HepG2 (cell line): ENCODE data around the gene LCAT. TPM values are rescaled to one million over a fixed set of nuclear protein-coding genes. Genes with fewer than 3 reads are reported as not detected.

Source experiments
- DNMT1 ChIP-seq: sonication (generic); formaldehyde crosslinking; IDR thresholded peaks from 2 replicates; pipeline ENCODE4 v1.5.1; 2020; ENCODE audit warnings: mild to moderate bottlenecking, missing genetic modification reagents
- ELF1 ChIP-seq: sonication (generic); formaldehyde crosslinking; IDR thresholded peaks from 2 replicates; pipeline ENCODE4 v1.4.0; 2020; ENCODE audit warnings: missing genetic modification reagents
- FLYWCH1 ChIP-seq: sonication (generic); formaldehyde crosslinking; IDR thresholded peaks from 2 replicates; pipeline ENCODE4 v1.8.1; 2023; ENCODE audit warnings: mild to moderate bottlenecking, missing genetic modification reagents
- GFI1 ChIP-seq: sonication (generic); formaldehyde crosslinking; IDR thresholded peaks from 2 replicates; pipeline ENCODE4 v1.5.0; 2020; ENCODE audit warnings: missing genetic modification reagents, mild to moderate bottlenecking, borderline replicate concordance
- KLF11 ChIP-seq: IDR thresholded peaks from 2 replicates; pipeline ENCODE4 v1.6.1; 2016; ENCODE audit warnings: missing compliant biosample characterization
- KLF16 ChIP-seq, 2 experiments: sonication (generic) in 1 of 2; formaldehyde crosslinking in 1 of 2; IDR thresholded peaks; 2 replicates each; pipeline versions ENCODE4 v1.6.1 to v1.8.0; 2016 to 2023; ENCODE audit warnings: missing genetic modification reagents in 2 of 2, missing compliant biosample characterization in 1 of 2
- KMT2A ChIP-seq: sonication (generic); formaldehyde crosslinking; IDR thresholded peaks from 2 replicates; pipeline ENCODE4 v1.4.0; 2020; ENCODE audit warnings: missing genetic modification reagents
- NCOA1 ChIP-seq: sonication (generic); formaldehyde crosslinking; IDR thresholded peaks from 2 replicates; pipeline ENCODE4 v1.9.0; 2021; ENCODE audit warnings: missing genetic modification reagents
- ONECUT2 ChIP-seq: sonication (generic); formaldehyde crosslinking; IDR thresholded peaks from 2 replicates; pipeline ENCODE4 v1.4.0; 2020; ENCODE audit warnings: missing genetic modification reagents
- PAWR ChIP-seq: sonication (generic); formaldehyde crosslinking; IDR thresholded peaks from 2 replicates; pipeline ENCODE4 v1.4.0; 2020; ENCODE audit warnings: missing genetic modification reagents, mild to moderate bottlenecking, borderline replicate concordance
- ZFP90 ChIP-seq: sonication (generic); formaldehyde crosslinking; IDR thresholded peaks from 2 replicates; pipeline ENCODE4 v1.8.0; 2022; ENCODE audit warnings: missing genetic modification reagents, mild to moderate bottlenecking, inconsistent platforms, borderline replicate concordance
- ZKSCAN1 ChIP-seq: fragments of 150-350 bp; IDR thresholded peaks from 2 replicates; pipeline ENCODE4 v1.6.1; 2014; ENCODE audit warnings: low read length
- ZNF234 ChIP-seq: sonication (generic); formaldehyde crosslinking; conservative IDR thresholded peaks from 2 replicates; pipeline ENCODE4 v1.5.1; 2020; ENCODE audit warnings: mild to moderate bottlenecking, missing genetic modification reagents
- ZNF260 ChIP-seq: sonication (generic); formaldehyde crosslinking; IDR thresholded peaks from 2 replicates; pipeline ENCODE4 v1.4.0; 2020; ENCODE audit warnings: missing genetic modification reagents, low read depth, mild to moderate bottlenecking, borderline replicate concordance
- ZNF451 ChIP-seq: sonication (generic); formaldehyde crosslinking; IDR thresholded peaks from 2 replicates; pipeline ENCODE4 v1.5.0; 2020; ENCODE audit warnings: mild to moderate bottlenecking, missing genetic modification reagents
- ZNF7 ChIP-seq: IDR thresholded peaks from 2 replicates; pipeline ENCODE4 v1.6.1; 2016; ENCODE audit warnings: missing biosample characterization, missing genetic modification reagents
- ZNF703 ChIP-seq: sonication (generic); formaldehyde crosslinking; IDR thresholded peaks from 2 replicates; pipeline ENCODE4 v1.5.1; 2020; ENCODE audit warnings: missing genetic modification reagents, mild to moderate bottlenecking, moderate library complexity, borderline replicate concordance
- ZNF768 ChIP-seq: sonication (generic); formaldehyde crosslinking; IDR thresholded peaks from 2 replicates; pipeline ENCODE4 v1.4.0; 2020; ENCODE audit warnings: missing genetic modification reagents
- ZNF891 ChIP-seq: sonication (generic); formaldehyde crosslinking; IDR thresholded peaks from 2 replicates; pipeline ENCODE4 v1.5.0; 2020; ENCODE audit warnings: mild to moderate bottlenecking, missing genetic modification reagents
- polyA plus RNA-seq, 8 experiments: library from polyadenylated mRNA; depleted of rRNA in 3 of 8; stranded (reverse) in 7 of 8; unstranded in 1 of 8; fragments of >200 nt; fragmentation: Illumina TruSeq in 4 of 8; extraction: Trizol in 4 of 8; gene quantifications; 2 replicates each; pipeline versions ENCODE4 v1.2.1 to v1.2.3, GENCODE V29; 2011 to 2016; ENCODE audit warnings: low read depth in 4 of 8, missing spikeins in 1 of 8, mixed read lengths in 1 of 8; ENCODE audit not compliant: insufficient read depth in 1 of 8
- total RNA-seq, 5 experiments: library from RNA; depleted of rRNA; stranded (reverse); fragments of >200 nt; fragmentation: Illumina TruSeq; extraction: Trizol; gene quantifications; 2 replicates each; pipeline ENCODE4 v1.2.3, GENCODE V29; 2016; ENCODE audit warnings: low read depth in 1 of 5
- TF ChIP-seq, protein P1 (sequence below), 2 experiments: sonication (generic) in 1 of 2; formaldehyde crosslinking in 1 of 2; IDR thresholded peaks; 2 replicates each; pipeline versions ENCODE4 v1.4.0 to v1.6.1; 2016 to 2020; ENCODE audit warnings: borderline replicate concordance in 1 of 2, low read depth in 1 of 2, mild to moderate bottlenecking in 1 of 2, missing genetic modification reagents in 1 of 2
- TF ChIP-seq, protein P2 (sequence below): sonication (generic); formaldehyde crosslinking; IDR thresholded peaks from 2 replicates; pipeline ENCODE4 v1.4.0; 2020; ENCODE audit warnings: mild to moderate bottlenecking, low read depth, missing genetic modification reagents

The LCAT gene
- total and polyA plus RNA-seq, 2 of the 13 experiments (the other 11 are each of a cell fraction or from before 2014, with no cell fraction given), result 36.1 to 38.9 TPM

DNA sequence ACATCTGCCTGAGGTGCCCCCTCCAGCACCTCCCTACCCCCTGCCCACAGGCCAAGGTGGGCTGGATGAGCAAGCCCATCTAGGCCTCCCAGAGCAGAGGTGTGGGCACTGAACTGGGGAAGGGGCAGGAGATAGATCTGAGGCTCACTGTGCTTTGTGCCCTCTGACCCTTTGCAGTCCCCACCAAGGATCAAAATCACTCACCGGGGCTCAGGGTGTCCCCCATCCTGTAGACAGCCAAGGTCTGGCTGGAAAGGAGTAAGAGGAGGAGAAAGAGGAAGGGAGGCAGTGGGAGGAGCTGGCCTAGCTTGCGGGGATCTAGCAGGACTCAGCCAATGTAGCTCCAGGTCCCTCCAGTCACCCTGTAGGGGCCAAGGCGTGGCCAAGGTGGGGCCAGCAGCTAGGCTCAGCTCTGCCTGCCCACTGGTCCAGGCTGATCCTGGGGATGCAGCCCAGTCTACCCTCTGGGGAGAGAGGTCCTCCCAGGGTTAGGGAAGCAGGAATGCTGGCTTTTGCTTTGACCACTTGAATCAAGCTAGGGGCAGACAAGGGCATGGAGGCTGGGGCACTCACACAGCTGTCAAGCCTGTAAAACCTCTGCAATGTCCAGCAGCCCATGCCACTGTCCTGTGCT is 22.7 kb upstream of the LCAT start (continued):
- TF ChIP-seq, protein P1, sequence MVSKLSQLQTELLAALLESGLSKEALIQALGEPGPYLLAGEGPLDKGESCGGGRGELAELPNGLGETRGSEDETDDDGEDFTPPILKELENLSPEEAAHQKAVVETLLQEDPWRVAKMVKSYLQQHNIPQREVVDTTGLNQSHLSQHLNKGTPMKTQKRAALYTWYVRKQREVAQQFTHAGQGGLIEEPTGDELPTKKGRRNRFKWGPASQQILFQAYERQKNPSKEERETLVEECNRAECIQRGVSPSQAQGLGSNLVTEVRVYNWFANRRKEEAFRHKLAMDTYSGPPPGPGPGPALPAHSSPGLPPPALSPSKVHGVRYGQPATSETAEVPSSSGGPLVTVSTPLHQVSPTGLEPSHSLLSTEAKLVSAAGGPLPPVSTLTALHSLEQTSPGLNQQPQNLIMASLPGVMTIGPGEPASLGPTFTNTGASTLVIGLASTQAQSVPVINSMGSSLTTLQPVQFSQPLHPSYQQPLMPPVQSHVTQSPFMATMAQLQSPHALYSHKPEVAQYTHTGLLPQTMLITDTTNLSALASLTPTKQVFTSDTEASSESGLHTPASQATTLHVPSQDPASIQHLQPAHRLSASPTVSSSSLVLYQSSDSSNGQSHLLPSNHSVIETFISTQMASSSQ (IDR thresholded peaks at IDR 0.05; ENCODE audit: low read depth), result no peak
- TF ChIP-seq, protein P1 (CRISPR knock-in tag; IDR thresholded peaks at IDR 0.05; ENCODE audit: borderline replicate concordance), result peak; percentile 42; the same call in 1 of the 2 replicates
- TF ChIP-seq ZNF451 (CRISPR knock-in tag), result no peak
- TF ChIP-seq ZNF768, result no peak; the same call in 1 of the 2 replicates
- no peak for TF ChIP-seq ONECUT2 (CRISPR knock-in tag)
- no peak; the same call in 1 of the 2 replicates for TF ChIP-seq DNMT1 (CRISPR knock-in tag)
- TF ChIP-seq ZNF7, result no peak
- TF ChIP-seq FLYWCH1, result no peak
- no peak; the same call in 1 of the 2 replicates for TF ChIP-seq PAWR (CRISPR knock-in tag)
- TF ChIP-seq ZNF234 (CRISPR knock-in tag), result no peak
- no peak for TF ChIP-seq ZNF703 (CRISPR knock-in tag)
- TF ChIP-seq, protein P2, sequence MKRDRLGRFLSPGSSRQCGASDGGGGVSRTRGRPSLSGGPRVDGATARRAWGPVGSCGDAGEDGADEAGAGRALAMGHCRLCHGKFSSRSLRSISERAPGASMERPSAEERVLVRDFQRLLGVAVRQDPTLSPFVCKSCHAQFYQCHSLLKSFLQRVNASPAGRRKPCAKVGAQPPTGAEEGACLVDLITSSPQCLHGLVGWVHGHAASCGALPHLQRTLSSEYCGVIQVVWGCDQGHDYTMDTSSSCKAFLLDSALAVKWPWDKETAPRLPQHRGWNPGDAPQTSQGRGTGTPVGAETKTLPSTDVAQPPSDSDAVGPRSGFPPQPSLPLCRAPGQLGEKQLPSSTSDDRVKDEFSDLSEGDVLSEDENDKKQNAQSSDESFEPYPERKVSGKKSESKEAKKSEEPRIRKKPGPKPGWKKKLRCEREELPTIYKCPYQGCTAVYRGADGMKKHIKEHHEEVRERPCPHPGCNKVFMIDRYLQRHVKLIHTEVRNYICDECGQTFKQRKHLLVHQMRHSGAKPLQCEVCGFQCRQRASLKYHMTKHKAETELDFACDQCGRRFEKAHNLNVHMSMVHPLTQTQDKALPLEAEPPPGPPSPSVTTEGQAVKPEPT (CRISPR knock-in tag), result no peak
- TF ChIP-seq KLF16 (CRISPR knock-in tag; IDR thresholded peaks at IDR 0.05), result peak in 1 of 2 experiments; percentile 44; a peak in 1 of 4 replicates
- no peak for TF ChIP-seq ZKSCAN1
- TF ChIP-seq ZNF260 (CRISPR knock-in tag), result no peak
- TF ChIP-seq NCOA1 (CRISPR knock-in tag), result no peak
- no peak for TF ChIP-seq ZNF891
- no peak for TF ChIP-seq GFI1 (CRISPR knock-in tag)
- TF ChIP-seq ZFP90, result no peak
- 0 out of 2 replicates have a peak, but pooled peaks have one; percentile 5 for TF ChIP-seq KLF11 (CRISPR knock-in tag)
- TF ChIP-seq KMT2A (CRISPR knock-in tag), result peak; percentile 19; the same call in 1 of the 2 replicates
- no peak; the same call in 1 of the 2 replicates for TF ChIP-seq ELF1 (CRISPR knock-in tag)
